Ovary (tissue), 3 donors: Measurements from ENCODE around the gene HECW1.

Experiments
- POLR2A ChIP-seq: fragments of 450-650 bp; IDR thresholded peaks from one replicate; pipeline ENCODE4 v1.6.1; 2017; ENCODE audit warnings: antibody characterized with exemption, mild to moderate bottlenecking, moderate library complexity
- TF ChIP-seq, protein P1 (sequence below), 3 donors: fragments of 450-650 bp in 2 of 3; fragments of 200-600 bp in 1 of 3; IDR thresholded peaks; one replicate each; pipeline versions ENCODE4 v1.5.1 to v1.8.0; 2016 to 2022; ENCODE audit warnings: antibody characterized with exemption in 3 of 3, mild to moderate bottlenecking in 1 of 3
- donor health status: DM: no; HTN: no; CAD: no.

- TF ChIP-seq, protein P1, sequence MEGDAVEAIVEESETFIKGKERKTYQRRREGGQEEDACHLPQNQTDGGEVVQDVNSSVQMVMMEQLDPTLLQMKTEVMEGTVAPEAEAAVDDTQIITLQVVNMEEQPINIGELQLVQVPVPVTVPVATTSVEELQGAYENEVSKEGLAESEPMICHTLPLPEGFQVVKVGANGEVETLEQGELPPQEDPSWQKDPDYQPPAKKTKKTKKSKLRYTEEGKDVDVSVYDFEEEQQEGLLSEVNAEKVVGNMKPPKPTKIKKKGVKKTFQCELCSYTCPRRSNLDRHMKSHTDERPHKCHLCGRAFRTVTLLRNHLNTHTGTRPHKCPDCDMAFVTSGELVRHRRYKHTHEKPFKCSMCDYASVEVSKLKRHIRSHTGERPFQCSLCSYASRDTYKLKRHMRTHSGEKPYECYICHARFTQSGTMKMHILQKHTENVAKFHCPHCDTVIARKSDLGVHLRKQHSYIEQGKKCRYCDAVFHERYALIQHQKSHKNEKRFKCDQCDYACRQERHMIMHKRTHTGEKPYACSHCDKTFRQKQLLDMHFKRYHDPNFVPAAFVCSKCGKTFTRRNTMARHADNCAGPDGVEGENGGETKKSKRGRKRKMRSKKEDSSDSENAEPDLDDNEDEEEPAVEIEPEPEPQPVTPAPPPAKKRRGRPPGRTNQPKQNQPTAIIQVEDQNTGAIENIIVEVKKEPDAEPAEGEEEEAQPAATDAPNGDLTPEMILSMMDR (IDR thresholded peaks at IDR 0.05) = no peak
- no peak for TF ChIP-seq POLR2A
These were observed 7.1 kb downstream of the HECW1 start for GRCh38 chr7:43119371-43120075.
